PC-9 (cell line): Measurements from ENCODE around the gene EEF1A1.

ENCODE experiments used
- EZH2 ChIP-seq: fragments of 200-600 bp; sonication (generic); IDR thresholded peaks from 2 replicates; pipeline ENCODE4 v1.8.0; 2017; ENCODE audit warnings: antibody characterized with exemption, low read depth
- TF ChIP-seq, protein P1 (sequence below): fragments of 200-600 bp; sonication (generic); conservative IDR thresholded peaks from 2 replicates; pipeline ENCODE4 v1.6.1; 2017; ENCODE audit warnings: mixed run types, antibody characterized with exemption, mild to moderate bottlenecking, moderate library complexity

DNA sequence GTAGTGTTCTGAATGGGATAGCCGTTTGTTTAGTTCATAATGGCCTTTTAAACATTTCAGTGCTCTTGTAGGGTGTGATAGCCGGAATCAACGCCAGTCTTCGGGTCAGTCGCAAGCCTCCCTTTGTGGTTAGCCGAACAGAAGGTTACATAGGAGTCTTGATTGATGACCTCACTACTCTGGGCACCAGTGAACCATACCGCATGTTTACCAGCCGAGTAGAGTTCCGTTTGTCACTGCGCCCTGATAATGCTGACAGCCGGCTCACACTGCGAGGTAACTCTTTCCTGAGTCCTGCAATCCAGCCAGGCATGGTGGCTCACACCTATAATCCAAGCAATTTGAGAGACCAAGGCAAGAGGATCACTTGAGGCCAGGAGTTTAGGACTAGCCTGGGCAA, 38.9 kb downstream of the EEF1A1 start:
- TF ChIP-seq, protein P1, sequence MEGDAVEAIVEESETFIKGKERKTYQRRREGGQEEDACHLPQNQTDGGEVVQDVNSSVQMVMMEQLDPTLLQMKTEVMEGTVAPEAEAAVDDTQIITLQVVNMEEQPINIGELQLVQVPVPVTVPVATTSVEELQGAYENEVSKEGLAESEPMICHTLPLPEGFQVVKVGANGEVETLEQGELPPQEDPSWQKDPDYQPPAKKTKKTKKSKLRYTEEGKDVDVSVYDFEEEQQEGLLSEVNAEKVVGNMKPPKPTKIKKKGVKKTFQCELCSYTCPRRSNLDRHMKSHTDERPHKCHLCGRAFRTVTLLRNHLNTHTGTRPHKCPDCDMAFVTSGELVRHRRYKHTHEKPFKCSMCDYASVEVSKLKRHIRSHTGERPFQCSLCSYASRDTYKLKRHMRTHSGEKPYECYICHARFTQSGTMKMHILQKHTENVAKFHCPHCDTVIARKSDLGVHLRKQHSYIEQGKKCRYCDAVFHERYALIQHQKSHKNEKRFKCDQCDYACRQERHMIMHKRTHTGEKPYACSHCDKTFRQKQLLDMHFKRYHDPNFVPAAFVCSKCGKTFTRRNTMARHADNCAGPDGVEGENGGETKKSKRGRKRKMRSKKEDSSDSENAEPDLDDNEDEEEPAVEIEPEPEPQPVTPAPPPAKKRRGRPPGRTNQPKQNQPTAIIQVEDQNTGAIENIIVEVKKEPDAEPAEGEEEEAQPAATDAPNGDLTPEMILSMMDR: no peak
- TF ChIP-seq EZH2: no peak
